Fibroblast of peridontal ligament (primary cell): ENCODE results near the gene CCDC34.
A peak's percentile ranks its signal among the peaks of the same experiment; 100 is the strongest.
"Not testable (repeated sequence)": the region's sequence is repeated elsewhere in the genome, so short reads cannot be mapped to it uniquely, and the experiment has no call there.

Experiments used
- DNase-seq: peaks from one replicate; pipeline ENCODE4 v3.0.0-alpha.2; 2010; ENCODE audit errors: extremely low read depth

Gene CCDC34

GRCh38 chr11:27361649-27362431, 1.2 kb downstream of the CCDC34 start:
- DNase-seq, result no peak

- peak; percentile 63 for DNase-seq
Measured at GRCh38 chr11:27358296-27358695, 4.7 kb downstream of the CCDC34 start.

GRCh38 chr11:27357250-27357649, 5.8 kb downstream of the CCDC34 start:
- no peak for DNase-seq

GRCh38 chr11:27356624-27357222, 6.3 kb downstream of the CCDC34 start:
- DNase-seq, result no peak

- DNase-seq, result no peak
Measured at GRCh38 chr11:27355575-27356104, 7.4 kb downstream of the CCDC34 start.

DNA sequence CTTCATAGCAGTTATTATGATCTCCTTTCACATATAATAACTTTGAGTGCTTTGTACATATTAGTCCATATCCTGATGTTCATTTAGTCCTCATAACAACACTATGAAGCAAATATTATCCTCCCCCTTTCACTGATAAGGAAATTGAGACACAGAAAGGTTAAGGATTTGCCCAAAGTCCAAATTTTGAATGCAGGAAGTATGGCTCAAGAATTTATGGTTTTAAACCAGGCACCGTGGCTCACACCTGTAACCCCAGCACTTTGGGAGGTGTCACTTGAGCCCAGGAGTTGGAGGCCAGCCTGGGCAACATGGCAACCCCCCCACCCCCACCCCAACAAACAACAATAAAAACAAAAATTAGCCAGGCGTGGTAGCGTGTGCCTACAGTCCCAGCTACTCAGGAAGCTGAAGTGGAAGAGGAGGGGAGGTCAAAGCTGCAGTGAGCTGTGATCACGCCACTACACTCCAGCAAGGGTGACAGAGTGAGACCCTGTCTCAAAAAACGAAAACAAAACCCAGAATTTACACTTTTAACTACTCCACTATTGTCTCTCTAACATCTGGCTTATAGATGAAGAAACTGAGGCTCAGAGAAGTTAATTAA, 8.6 kb downstream of the CCDC34 start:
- DNase-seq, result no peak

DNA sequence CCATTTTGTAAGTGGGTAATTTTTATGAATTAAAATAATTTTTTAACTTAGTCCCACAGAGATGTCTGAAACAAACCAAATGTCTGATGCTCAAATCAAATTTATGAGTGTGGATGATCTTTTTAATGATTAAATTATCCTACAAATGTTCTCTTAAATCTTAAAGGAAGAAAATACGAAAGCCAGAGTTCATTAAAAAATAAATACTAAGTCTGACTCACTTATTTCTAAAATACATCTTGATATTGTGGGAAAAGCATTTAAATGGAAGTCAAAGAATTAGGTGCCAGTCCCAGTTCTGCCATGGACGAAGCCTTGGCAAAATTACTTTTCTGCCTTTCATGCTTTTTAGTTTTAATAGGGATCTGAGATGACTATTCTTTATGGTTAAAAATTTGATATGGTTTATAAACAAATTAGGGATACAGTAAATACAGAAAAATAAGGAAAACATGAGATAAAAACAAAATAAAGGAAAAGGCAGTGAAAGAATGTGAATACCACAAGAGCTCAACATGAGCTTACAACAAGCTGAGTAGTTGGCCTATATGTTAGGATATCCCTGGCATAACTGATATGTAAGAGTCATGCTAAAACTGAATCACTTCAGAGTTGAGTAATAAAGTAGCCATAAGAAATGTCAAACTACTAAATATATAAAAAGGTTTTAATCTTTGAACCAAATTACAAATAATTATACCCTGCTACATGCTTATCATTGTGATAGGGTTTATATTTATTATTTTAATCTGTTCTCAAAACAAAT, 9.2 kb downstream of the CCDC34 start:
- DNase-seq, result peak; percentile 82

DNA sequence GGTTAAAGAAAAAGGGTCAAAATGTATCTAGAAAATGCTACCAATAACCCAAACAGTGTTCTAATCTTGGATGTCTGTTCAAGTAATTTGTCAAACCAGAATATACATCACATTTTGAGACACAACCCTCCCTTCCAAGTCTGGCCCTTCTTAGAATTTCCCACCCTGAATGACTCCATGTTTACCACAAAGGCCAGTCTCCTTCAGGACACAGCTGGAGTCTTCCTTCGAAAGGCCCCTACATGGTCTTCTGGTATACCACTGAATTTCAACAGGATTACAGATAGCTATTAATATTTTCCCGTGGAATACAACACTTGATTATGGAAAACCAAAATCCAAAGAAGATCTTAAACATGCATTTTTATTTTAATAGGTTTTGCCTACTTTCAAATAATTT, 10.2 kb downstream of the CCDC34 start:
- no peak for DNase-seq

- peak; percentile 92 for DNase-seq
Measured at GRCh38 chr11:27350511-27350910, 12.5 kb downstream of the CCDC34 start.

- no peak for DNase-seq
Measured at GRCh38 chr11:27349919-27350318, 13.1 kb downstream of the CCDC34 start.

GRCh38 chr11:27348340-27348873, 14.6 kb downstream of the CCDC34 start:
- no peak for DNase-seq

DNA sequence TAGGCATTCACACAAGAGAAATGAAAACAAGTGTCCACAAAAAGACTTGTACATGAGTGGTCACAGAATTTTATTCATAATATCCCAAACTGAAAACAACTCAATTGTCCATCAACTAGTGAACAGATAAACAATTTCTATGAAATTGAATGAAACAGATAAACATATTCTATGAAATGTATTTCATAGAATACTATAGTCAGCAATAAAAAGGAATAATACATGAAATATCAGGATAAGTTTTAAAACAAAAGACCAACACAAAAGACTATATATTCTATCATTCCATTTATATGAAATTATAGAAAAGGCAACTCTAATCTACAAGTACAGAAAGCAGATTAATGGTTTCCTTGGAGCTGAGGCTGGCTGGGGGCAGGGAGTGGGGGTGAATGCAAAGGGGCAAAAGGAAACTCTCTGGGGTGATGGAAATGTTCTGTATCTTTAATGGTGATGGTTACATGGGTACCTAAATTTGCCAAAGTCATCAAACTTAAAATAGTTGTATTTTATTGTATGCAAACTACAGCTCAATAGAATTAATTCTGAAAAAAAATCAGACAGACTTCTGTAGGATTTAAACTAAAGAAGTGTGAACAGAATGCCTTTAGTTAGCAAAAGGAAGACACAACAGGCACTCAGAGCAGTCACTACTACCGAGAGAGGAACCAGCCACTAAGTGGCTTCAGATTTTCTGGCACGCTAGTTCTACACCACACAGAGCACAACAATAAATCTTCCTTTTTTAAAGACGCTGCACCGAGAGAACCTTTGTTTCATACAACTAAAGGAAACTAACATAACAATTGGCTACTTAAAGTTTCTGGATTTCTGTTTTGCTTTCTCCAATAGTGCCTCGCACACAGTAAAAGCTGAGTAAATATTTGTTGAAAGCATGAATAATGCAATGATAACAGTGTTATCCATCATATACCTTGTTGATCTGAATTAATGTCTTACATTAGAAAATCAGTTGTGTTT, 15.4 kb downstream of the CCDC34 start:
- DNase-seq, result no peak

GRCh38 chr11:27339941-27340340, 23.1 kb downstream of the CCDC34 start:
- DNase-seq, result no peak

DNA sequence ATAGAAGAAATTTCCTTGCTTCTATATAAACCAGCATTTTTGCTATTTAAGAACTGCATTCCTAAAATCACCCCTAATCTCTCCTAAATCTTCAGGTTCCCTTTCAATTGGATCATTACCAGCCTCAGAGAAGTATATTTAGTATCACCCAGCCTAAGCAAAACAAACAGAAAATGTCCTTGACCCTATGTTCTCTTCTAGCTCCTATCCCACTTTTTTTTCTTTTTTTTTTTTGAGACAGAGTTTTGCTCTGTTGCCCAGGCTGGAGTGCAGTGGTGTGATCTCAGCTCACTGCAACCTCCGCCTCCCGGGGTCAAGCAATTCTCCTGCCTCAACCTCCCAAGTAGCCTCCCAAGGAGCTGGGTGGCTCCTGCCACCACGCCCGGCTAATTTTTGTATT, 28.3 kb downstream of the CCDC34 start:
- DNase-seq, result not testable (repeated sequence)

- no peak for DNase-seq
Measured at GRCh38 chr11:27331981-27332380, 31.0 kb downstream of the CCDC34 start.

DNA sequence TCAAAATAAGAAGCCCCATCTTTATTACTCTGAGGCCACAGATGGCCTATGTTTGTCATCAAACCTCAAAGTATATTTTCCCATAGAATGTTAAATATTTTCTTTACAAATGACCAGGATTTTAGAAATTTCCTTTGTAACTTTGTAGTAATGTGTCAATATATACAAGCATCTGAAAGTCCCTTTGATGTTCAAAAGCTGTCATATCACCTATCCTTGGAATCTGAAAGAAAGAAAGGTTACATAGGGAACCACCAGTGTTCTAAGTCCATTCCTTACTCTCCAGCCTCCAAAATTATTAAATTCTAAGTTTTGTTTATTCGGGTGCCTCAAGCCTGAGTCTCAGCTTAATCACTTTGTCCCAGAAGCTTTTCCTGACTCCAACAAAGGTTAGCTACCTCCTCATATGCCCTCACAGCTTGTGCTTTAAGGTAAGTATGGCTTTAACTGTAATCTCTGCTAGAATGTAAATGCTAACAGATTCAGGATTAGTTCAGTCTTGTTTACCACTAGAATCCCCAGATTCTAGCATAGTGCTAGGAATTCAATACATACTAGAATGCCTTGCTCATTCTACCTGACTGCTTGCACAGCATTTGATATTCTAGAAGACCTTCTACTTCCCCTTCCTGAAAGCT, 32.3 kb downstream of the CCDC34 start:
- no peak for DNase-seq

DNA sequence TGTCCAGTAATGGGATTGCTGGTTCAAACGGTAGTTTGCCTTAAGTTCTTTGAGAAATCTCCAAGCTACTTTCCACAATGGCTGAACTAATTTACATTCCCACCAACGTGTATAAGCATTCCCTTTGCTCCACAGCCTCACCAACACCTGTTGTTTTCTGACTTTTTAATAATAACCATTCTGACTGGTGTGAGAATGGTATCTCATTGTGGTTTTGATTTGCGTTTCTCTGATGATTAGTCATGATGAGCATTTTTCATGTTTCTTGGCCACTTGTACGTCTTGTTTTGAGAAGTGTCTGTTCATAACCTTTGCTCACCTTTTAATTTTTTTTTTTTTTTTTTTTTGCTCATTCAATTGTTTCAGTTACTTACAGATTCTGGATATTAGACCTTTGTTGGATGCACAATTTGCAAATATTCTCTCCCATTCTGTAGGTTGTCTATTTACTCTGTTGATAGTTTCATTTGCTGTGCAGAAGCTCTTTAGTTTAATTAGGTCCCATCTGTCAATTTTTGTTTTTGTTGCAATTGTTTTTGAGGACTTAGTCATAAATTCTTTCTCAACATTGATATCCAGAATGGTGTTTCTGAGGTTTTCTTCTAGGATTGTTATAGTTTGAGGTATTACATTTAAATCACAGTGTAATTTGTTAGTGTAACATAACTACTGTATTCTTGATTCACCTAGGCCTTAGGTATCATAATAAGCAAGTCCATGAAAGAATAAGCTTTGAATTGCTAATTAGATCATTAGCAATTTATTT, 33.0 kb downstream of the CCDC34 start:
- no peak for DNase-seq

- DNase-seq, result no peak
Measured at GRCh38 chr11:27328614-27329013, 34.4 kb downstream of the CCDC34 start.

DNA sequence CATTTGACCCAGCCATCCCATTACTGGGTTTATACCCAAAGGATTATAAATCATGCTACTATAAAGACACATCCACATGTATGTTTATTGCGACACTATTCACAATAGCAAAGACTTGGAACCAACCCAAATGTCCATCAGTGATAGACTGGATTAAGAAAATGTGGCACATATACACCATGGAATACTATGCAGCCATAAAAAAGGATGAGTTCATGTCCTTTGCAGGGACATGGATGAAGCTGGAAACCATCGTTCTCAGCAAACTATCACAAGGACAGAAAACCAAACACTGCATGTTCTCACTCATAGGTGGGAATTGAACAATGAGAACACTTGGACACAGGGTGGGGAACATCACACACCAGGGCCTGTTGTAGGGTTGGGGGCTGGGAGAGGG, 36.0 kb downstream of the CCDC34 start:
- DNase-seq, result not testable (repeated sequence)
